A549 (cell line): ENCODE measurements around the gene MTERF2. TPM values are rescaled to one million over a fixed set of nuclear protein-coding genes. Genes with fewer than 3 reads are reported as not detected.

ENCODE experiments used
- ATAC-seq, 2 experiments: fragments of 200-7000 bp in 1 of 2; fragments of >200 bp in 1 of 2; cut with Nextera tagmentation in 1 of 2; cut with Tn5 transposase in 1 of 2; 3 replicates each; pipeline versions ENCODE4 v1.8.0 to v1.9.1; 2018 to 2020; ENCODE audit warnings: mild to moderate bottlenecking in 1 of 2, moderate library complexity in 1 of 2
- CTCF ChIA-PET: fragments of 300-600 bp; sonication (Branson Sonifier 250); formaldehyde crosslinking; extraction: SDS; loops from one replicate; lab custom pipeline; 2021; ENCODE audit warnings: antibody characterized with exemption, inconsistent platforms; lab: Yijun Ruan, JAX
- POLR2A ChIA-PET: fragments of 350-600 bp; formaldehyde crosslinking; extraction: SDS; loops from one replicate; lab custom pipeline; 2021; ENCODE audit warnings: antibody characterized with exemption, inconsistent platforms; lab: Yijun Ruan, JAX
- DNase-seq, 2 experiments: peaks; one replicate each; pipeline versions ENCODE4 v3.0.0 to v3.0.0-alpha.2; 2011 to 2016; ENCODE audit warnings: low read depth in 1 of 2, low spot score in 1 of 2
- FAIRE-seq: peaks from 2 replicates; lab custom pipeline; 2011; peaks lifted over from hg19 to GRCh38; lab: Jason Lieb, UNC
- H3K27ac ChIP-seq, 2 experiments: fragments of >200 bp; sonication (Bioruptor Twin); formaldehyde crosslinking; 3 replicates each; pipeline ENCODE4 v1.5.1; 2016 to 2017
- H3K4me1 ChIP-seq: fragments of >200 bp; sonication (Bioruptor Twin); formaldehyde crosslinking; 3 replicates; pipeline ENCODE4 v1.6.1; 2016
- H3K4me2 ChIP-seq: fragments of >200 bp; sonication (Bioruptor Twin); formaldehyde crosslinking; 3 replicates; pipeline ENCODE4 v1.6.1; 2016
- H3K4me3 ChIP-seq: fragments of >200 bp; sonication (Bioruptor Twin); formaldehyde crosslinking; 3 replicates; pipeline ENCODE4 v1.5.1; 2016
- H3K9me3 ChIP-seq: fragments of >200 bp; sonication (Bioruptor Twin); formaldehyde crosslinking; 3 replicates; pipeline ENCODE4 v1.6.1; 2016
- BCL3 ChIP-seq: fragments of >200 bp; sonication (Bioruptor Twin); formaldehyde crosslinking; IDR thresholded peaks from 3 replicates; pipeline ENCODE4 v1.6.1; 2016
- CBX2 ChIP-seq: fragments of 200-600 bp; sonication (generic); IDR thresholded peaks from 2 replicates; pipeline ENCODE4 v1.6.1; 2016; ENCODE audit warnings: low read depth, mild to moderate bottlenecking, borderline replicate concordance
- CHD2 ChIP-seq: fragments of 150-350 bp; IDR thresholded peaks from 2 replicates; pipeline ENCODE4 v1.6.1; 2014; ENCODE audit warnings: low read length; ENCODE audit not compliant: partially characterized antibody
- CTCF ChIP-seq: fragments of >200 bp; sonication (Bioruptor Twin); formaldehyde crosslinking; IDR thresholded peaks from 3 replicates; pipeline ENCODE4 v1.5.1; 2016
- E2F6 ChIP-seq: IDR thresholded peaks from 2 replicates; pipeline ENCODE4 v1.6.1; 2012; ENCODE audit warnings: low read depth, borderline replicate concordance
- EHMT2 ChIP-seq: fragments of 200-600 bp; sonication (generic); IDR thresholded peaks from 2 replicates; pipeline ENCODE4 v1.6.1; 2016; ENCODE audit warnings: antibody characterized with exemption, low read depth, mild to moderate bottlenecking, moderate library complexity
- EP300 ChIP-seq, 2 experiments: fragments of >200 bp; sonication (Bioruptor Twin); formaldehyde crosslinking; IDR thresholded peaks; 2 replicates in 1 of 2; 3 replicates in 1 of 2; pipeline ENCODE4 v1.6.1; 2016 to 2017
- ESRRA ChIP-seq: fragments of 150-350 bp; IDR thresholded peaks from 2 replicates; pipeline ENCODE4 v1.6.1; 2014; ENCODE audit warnings: mild to moderate bottlenecking, low read length, borderline replicate concordance
- FOSB ChIP-seq: fragments of 250-450 bp; sonication (Bioruptor Pico); IDR thresholded peaks from 2 replicates; pipeline ENCODE4 v1.5.0; 2020; ENCODE audit warnings: mild to moderate bottlenecking, moderate library complexity
- FOSL2 ChIP-seq, 2 experiments: fragments of 450-650 bp in 1 of 2; fragments of >200 bp in 1 of 2; sonication (Bioruptor Twin) in 1 of 2; formaldehyde crosslinking; IDR thresholded peaks; 2 replicates each; pipeline versions ENCODE4 v1.5.0 to v1.6.1; 2016 to 2020; ENCODE audit warnings: mild to moderate bottlenecking in 1 of 2, moderate library complexity in 1 of 2
- JUNB ChIP-seq: fragments of >200 bp; sonication (Bioruptor Twin); formaldehyde crosslinking; IDR thresholded peaks from 2 replicates; pipeline ENCODE4 v1.6.1; 2016
- KDM1A ChIP-seq: fragments of 200-600 bp; sonication (generic); IDR thresholded peaks from 2 replicates; pipeline ENCODE4 v1.6.1; 2016; ENCODE audit warnings: low read depth, mild to moderate bottlenecking
- POLR2A ChIP-seq: IDR thresholded peaks from 2 replicates; pipeline ENCODE4 v1.6.1; 2012; ENCODE audit warnings: mild to moderate bottlenecking, low read length
- SMC3 ChIP-seq: fragments of >200 bp; sonication (Bioruptor Twin); formaldehyde crosslinking; IDR thresholded peaks from 3 replicates; pipeline ENCODE4 v1.6.1; 2018; ENCODE audit warnings: inconsistent platforms
- SREBF2 ChIP-seq: fragments of 450-650 bp; IDR thresholded peaks from 2 replicates; pipeline ENCODE4 v1.6.1; 2014; ENCODE audit warnings: mild to moderate bottlenecking, moderate library complexity
- ZNF302 ChIP-seq: fragments of 250-450 bp; sonication (Bioruptor Pico); IDR thresholded peaks from 2 replicates; pipeline ENCODE4 v1.9.0; 2021; ENCODE audit warnings: inconsistent platforms, mild to moderate bottlenecking, moderate library complexity
- ZSCAN20 ChIP-seq: fragments of 250-450 bp; sonication (Bioruptor Pico); IDR thresholded peaks from 2 replicates; pipeline ENCODE4 v1.8.0; 2022; ENCODE audit warnings: mild to moderate bottlenecking, moderate library complexity
- WGBS: methylation state at CpG from one replicate; pipeline ENCODE4 v1.1.6; 2017; ENCODE audit errors: missing lambda C conversion rate; 5-methylcytosine and 5-hydroxymethylcytosine counted together
- polyA plus RNA-seq, 4 experiments: library from polyadenylated mRNA; depleted of rRNA in 3 of 4; stranded (reverse); fragments of >200 nt; fragmentation: RNase III in 1 of 4; extraction: RNeasy Plus Mini Kit Qiagen cat#74134 plus additional on column Dnase treatment in 1 of 4; gene quantifications; 2 replicates in 3 of 4; 3 replicates in 1 of 4; pipeline ENCODE4 v1.2.3, GENCODE V29; 2011 to 2017
- TF ChIP-seq, protein P1 (sequence below): fragments of 150-350 bp; IDR thresholded peaks from 2 replicates; pipeline ENCODE4 v1.6.1; 2014; ENCODE audit warnings: low read depth, mild to moderate bottlenecking, low read length
- TF ChIP-seq, protein P2 (sequence below): fragments of >200 bp; sonication (Bioruptor Twin); formaldehyde crosslinking; IDR thresholded peaks from 2 replicates; pipeline ENCODE4 v1.6.1; 2016
- TF ChIP-seq, protein P3 (sequence below): fragments of 250-450 bp; sonication (Bioruptor Pico); IDR thresholded peaks from 2 replicates; pipeline ENCODE4 v1.5.0; 2021; ENCODE audit warnings: mild to moderate bottlenecking, moderate library complexity, borderline replicate concordance

MTERF2 gene
- polyA plus RNA-seq, 2 of the 4 experiments (the other 2 are of a cell fraction) = 13.9 to 14.5 TPM

GRCh38 chr12:106974511-106974910, 12.4 kb downstream of the MTERF2 start:
- no peak for ATAC-seq
- H3K9me3 ChIP-seq = no peaks in the 10 kb centered on the region
- DNase-seq = no peak
- WGBS = 56% methylated on average over 3 of the region's 3 CpGs
- ChIA-PET POLR2A (interaction anchor here (1.3 kb wide), 1 partner anchor 19 kb away, joined by 3 read pairs; the partner anchor contains the start of gene TMEM263), CTCF (no interaction called here)
- TF ChIP-seq KDM1A (no peak), JUNB (no peak), E2F6 (no peak), CHD2 (no peak), ESRRA (no peak), EP300 (IDR thresholded peaks at IDR 0.05) (no peak), SMC3 (no peak)
- TF ChIP-seq, protein P1, sequence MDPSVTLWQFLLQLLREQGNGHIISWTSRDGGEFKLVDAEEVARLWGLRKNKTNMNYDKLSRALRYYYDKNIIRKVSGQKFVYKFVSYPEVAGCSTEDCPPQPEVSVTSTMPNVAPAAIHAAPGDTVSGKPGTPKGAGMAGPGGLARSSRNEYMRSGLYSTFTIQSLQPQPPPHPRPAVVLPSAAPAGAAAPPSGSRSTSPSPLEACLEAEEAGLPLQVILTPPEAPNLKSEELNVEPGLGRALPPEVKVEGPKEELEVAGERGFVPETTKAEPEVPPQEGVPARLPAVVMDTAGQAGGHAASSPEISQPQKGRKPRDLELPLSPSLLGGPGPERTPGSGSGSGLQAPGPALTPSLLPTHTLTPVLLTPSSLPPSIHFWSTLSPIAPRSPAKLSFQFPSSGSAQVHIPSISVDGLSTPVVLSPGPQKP = no peak
- no peak overlapping the region for H3K4me3 ChIP-seq
- H3K27ac ChIP-seq = no peak overlapping the region
- no peak overlapping the region for H3K4me2 ChIP-seq
- H3K4me1 ChIP-seq = peaks cover 25% of the 10 kb centered on the region
- FAIRE-seq = no peak

GRCh38 chr12:106973545-106973944, 13.4 kb downstream of the MTERF2 start:
- ATAC-seq (no peak), DNase-seq (no peak), FAIRE-seq (no peak)
- no peak overlapping the region for H3K4me3 ChIP-seq
- H3K27ac ChIP-seq = no peak overlapping the region
- ChIA-PET CTCF (no interaction called here), POLR2A (no interaction called here)
- H3K9me3 ChIP-seq = no peaks in the 10 kb centered on the region
- TF ChIP-seq ZSCAN20 (CRISPR knock-in tag) (no peak), ZNF302 (CRISPR knock-in tag) (no peak), POLR2A (no peak), SMC3 (no peak), BCL3 (no peak), CTCF (no peak), SREBF2 (no peak), CHD2 (no peak), FOSL2 (IDR thresholded peaks at IDR 0.05) (no peak), FOSL2 (CRISPR knock-in tag; IDR thresholded peaks at IDR 0.05) (no peak), EHMT2 (no peak)
- TF ChIP-seq, protein P2, sequence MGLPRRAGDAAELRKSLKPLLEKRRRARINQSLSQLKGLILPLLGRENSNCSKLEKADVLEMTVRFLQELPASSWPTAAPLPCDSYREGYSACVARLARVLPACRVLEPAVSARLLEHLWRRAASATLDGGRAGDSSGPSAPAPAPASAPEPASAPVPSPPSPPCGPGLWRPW = no peak
- H3K4me2 ChIP-seq = no peak overlapping the region
- H3K4me1 ChIP-seq = peaks cover 25% of the 10 kb centered on the region

- H3K9me3 ChIP-seq = no peaks in the 10 kb centered on the region
- 93% methylated on average over 2 of the region's 2 CpGs for WGBS
- CTCF ChIA-PET = interaction anchor here (0.7 kb wide), 1 partner anchor 36 kb away, joined by 3 read pairs; no protein-coding TSS in a partner anchor
- H3K4me3 ChIP-seq = no peak overlapping the region
- no peak overlapping the region for H3K4me2 ChIP-seq
- no peak overlapping the region for H3K27ac ChIP-seq
- DNase-seq (no peak), FAIRE-seq (no peak), ATAC-seq (no peak)
- POLR2A ChIA-PET = no interaction called here
- no peak for TF ChIP-seq ZSCAN20 (CRISPR knock-in tag)
- TF ChIP-seq, protein P3, sequence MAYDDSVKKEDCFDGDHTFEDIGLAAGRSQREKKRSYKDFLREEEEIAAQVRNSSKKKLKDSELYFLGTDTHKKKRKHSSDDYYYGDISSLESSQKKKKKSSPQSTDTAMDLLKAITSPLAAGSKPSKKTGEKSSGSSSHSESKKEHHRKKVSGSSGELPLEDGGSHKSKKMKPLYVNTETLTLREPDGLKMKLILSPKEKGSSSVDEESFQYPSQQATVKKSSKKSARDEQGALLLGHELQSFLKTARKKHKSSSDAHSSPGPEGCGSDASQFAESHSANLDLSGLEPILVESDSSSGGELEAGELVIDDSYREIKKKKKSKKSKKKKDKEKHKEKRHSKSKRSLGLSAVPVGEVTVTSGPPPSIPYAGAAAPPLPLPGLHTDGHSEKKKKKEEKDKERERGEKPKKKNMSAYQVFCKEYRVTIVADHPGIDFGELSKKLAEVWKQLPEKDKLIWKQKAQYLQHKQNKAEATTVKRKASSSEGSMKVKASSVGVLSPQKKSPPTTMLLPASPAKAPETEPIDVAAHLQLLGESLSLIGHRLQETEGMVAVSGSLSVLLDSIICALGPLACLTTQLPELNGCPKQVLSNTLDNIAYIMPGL = no peak
- TF ChIP-seq FOSB (CRISPR knock-in tag) = no peak
- no peak for TF ChIP-seq CBX2
- peaks cover 15% of the 10 kb centered on the region for H3K4me1 ChIP-seq
Measured at GRCh38 chr12:106971065-106971464, 15.9 kb downstream of the MTERF2 start.
